Measurements from ENCODE around the gene RABGAP1L.
"Not testable (repeated sequence)": the region's sequence is repeated elsewhere in the genome, so short reads cannot be mapped to it uniquely, and the experiment has no call there.

RABGAP1L gene

DNA sequence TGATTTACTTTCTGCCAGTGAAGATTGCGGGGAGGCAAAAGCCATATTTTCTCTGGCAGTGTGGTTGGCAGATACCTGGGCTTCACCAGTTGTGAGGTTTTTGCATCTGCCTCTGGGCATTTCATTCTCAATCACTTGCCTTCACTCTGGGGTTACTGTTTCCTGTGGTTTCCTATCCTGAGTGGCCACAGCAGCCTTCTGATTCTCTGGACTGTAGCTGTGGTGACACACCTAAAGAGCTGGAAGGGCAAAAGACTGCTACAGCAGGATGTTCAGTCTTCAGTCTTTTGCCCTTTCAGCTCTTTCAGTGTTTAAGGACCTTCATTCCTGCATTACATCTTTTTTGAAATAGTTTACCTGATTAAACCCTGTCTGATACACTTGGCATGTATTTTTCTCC is 237.9 kb downstream of the RABGAP1L start:
- no peak for DNase-seq

DNA sequence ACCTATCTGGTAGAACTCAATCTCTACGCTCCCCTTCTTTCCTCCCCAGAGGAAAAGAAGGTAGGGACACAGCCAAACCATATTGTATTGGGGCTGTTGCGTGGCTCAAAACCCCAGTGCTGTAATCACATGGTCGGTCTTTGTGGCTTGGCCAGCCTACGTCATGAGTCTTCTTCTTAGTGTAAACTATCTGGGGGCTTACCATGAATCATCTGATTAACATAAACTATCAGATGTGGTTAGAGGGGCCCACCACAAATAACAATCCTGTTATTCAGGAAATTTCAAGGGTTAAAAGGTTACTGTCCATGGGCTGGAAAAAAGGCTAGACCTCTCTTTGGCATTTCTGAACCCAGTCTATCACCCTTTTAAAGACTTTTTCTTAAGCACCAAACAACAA is 238.9 kb downstream of the RABGAP1L start:
- DNase-seq = no peak

DNA sequence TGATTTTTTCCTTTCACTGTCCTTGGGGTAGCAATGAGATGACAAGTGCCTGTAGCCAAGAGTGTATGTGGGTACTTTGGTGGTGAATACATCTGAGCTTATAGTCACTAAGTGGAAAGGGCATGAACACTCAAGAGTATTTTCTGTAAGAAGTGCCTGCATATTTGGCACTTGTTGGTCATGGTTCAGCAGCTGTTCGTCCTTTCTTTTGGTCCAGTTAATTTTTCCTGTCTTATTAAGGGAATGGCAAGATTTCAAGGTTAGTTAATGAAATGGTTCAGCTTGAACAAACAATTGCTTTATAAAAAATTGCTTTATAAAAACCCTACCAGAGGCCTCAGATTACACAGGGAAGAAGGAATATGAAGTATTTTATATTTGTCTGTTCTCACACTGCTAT is 239.9 kb downstream of the RABGAP1L start:
- DNase-seq = no peak

DNA sequence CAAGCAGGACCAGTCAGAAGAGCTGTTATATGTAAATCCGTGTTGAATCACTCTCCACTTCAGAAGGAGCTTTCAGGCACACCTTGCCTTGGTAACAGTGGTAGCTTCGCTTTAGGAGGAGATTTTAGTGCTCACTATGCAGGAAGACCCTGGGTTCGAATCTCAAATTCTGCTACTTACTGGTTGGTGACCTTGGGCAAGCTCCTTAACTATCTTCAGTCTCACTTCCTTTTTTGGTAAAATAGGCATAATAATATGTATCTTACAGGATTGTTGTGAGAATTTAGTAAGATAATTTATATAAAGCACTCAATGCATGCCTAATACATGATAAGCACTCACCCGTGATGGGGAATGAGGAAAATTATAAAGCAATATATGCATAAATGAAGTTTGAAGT is 241.8 kb downstream of the RABGAP1L start:
- DNase-seq = no peak

DNA sequence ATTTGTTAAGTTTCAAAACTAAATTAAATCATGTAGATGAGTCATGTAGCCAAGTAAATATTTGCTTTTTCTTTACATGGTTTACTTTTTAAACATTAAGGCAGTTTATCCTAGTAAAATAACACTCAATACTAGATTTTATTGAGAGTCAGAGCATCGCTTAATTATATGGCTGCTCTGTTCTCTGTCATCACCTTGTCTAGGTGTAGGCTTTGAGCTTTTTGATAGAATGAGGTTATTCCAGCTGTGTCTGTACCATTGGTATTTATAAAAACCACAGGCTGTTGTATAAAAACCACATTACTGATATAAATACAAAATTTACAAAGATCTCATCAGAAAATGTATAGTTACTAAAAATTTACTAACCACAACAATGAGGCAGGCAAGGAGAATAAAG is 245.9 kb downstream of the RABGAP1L start:
- no peak for DNase-seq

DNA sequence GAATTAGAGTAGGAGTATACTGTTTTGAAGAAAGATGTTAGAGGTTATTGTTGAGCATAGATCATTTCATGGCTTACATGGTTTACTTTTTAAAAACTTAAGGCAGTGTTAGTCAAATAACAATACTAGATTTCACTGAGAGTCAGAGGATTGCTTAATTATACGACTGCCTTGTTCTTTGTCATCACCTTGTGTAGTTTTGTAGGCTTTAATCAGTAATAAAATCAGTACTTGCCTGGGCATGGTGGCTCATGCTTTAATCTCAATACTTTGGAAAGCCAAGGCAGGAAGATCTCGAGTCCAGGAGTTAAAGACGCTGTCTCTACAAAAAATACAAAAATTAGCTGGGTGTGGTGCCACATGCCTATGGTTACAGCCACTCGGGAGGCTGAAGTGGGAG is 247.1 kb downstream of the RABGAP1L start:
- DNase-seq = no peak

DNA sequence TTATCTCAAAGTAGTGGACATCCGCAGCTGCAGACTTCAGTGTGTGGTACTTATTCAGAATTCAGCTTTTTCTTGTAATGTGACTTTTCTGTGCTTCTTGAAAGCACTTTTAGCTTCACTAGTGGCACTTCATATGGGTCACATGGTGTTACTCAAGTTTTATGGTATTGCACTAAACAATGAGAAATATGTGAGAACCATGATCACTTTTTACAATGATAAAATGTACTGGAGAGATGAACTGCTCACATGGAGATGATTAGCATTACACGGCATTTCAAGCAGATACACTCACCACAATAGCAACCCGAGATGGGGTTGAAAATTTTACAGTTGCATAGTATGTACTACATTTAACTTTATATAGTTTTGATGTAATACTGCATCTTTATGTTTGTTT is 248.3 kb downstream of the RABGAP1L start:
- DNase-seq = no peak

DNA sequence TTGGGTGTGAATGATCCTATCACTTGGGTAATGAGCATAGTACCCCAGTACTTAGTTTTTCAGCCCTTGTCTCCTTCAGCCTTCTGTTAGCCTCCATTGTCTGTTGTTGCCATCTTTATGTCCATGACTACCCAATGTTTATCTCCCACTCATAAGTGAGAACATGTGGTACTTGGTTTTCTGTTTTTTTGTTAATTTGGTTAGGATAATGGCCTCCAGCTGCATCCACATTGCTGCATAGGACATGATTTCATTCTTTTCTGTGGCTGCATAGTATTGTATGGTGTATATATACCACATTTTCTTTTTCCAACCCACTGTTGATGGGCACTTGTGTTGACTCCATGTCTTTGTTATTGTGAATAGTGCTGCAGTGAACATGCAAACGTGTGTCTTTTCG is 248.8 kb downstream of the RABGAP1L start:
- no peak for DNase-seq

DNA sequence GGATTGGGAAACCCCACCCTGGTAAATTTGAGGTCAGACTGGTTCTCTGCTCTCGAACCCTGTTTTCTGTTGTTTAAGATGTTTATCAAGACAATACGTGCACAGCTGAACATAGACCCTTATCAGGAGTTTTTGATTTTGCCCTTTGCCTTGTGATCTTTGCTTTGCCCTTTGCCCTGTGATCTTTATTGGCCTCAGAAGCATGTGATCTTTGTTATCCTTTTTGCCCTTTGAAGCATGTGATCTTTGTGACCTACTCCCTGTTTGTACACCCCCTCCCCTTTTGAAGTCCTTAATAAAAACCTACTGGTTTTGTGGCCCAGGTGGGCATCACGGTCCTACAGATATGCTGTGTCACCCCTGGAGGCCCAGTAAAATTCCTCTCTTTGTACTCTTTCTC is 250.5 kb downstream of the RABGAP1L start:
- not testable (repeated sequence) for DNase-seq

DNA sequence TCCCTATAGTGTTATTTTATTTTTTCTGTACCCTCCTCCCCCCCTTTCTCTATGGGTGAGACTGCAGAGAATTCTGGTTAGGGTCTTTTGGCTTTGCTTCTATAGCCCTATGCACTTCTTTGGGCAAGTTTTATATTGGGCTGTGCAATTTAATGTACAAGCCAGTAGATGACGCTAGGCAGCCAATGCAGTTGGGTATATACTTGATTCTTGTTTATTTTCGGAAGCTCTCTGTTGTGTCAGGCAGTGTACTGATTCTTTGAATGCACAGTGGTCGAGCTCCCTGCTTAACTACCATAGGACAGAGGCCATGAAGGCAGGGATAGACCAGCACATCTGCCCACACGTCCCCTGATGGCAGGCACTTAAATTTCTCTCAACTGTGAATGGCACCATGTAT is 254.3 kb downstream of the RABGAP1L start:
- no peak for DNase-seq

DNA sequence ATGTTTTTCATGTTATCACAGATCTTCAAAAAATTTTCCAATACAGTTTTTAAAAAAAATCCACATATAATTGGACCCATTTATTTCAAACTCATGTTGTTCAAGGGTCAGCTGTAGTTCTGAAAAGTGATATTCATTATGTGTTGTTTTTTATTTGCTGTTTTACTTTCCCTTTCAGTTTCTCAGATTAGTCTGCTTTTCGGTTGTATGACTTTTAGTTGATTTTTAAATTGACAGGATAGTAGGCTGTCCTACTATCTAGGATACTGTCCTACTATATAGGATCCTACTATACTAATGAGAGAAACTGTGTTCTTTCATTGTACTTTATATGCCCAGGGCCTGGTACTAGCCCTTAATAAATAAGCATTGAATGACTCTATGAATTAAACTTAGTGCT is 254.9 kb downstream of the RABGAP1L start:
- DNase-seq = no peak

DNA sequence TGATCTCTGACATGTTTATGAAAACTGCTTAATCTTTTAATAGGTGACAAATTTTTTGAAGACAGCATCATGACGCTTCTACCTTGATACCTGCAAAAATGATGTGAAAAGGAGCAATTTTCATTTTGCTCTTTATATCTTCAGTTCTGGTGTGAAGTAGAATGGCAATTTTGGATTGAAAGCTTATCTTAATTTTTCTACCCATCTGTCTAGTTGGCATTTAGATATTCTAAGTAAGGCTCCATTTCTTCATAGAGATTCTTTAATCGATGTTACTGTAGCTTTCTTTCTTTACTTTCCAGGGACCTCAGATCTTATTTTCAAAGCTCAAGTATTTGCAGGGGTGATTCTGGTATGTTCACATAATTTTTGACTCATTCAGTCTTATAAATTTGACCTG is 256.2 kb downstream of the RABGAP1L start:
- DNase-seq = no peak

DNA sequence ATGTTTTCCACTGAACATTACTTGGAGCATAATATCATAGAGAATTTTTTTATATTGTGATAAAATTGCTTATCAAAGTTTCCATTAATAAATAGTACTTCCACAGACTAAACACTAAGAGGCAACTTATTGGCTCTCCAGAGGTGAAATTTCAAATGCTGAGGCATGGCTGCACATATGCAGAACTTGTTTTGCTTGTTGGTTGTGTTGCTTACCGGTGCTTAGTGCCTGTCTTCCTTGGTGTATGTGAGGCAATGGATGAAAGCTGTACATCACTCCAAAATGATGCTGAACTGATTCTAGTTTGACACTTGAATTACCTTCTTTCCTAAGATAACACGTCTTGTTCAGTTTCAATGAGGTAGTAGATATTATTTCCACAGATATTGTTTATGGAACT is 258.6 kb downstream of the RABGAP1L start:
- DNase-seq = no peak

DNA sequence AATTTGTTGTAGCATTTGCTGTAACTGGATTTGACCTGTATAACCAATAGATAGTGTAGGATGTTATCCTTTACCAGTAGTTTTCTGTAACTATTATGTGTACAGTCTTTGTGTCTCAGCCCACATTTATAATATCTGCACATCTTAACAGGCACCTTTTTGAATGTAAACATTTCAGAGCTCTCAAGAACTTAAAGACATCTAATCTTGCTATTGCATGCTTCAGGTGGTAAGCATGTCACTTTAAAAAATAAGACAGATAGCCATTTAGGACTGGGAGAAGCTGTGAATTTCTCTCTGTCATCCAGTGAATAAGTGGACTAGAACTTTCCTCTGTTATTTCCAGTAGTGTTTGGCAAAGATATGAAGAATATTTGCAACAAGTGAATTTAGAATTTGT is 265.8 kb downstream of the RABGAP1L start:
- no peak for DNase-seq

DNA sequence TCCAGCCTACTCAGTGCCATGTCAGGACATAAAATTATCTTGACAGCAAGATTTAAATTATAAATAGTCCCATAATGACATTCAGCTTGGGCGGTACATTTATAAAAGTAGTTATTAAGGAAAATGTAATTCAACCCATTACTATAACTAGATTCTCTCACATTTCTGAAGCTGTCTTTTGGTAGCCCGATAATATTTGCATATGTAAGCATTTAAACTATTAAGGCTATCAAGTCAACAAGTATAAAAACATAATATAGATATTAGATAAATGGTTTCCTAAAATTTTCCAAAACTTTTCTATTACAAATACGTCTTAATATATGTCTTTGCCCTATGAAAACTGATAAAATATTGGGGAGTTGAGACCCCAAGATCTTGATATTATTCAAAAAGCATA is 266.8 kb downstream of the RABGAP1L start:
- DNase-seq = no peak

DNA sequence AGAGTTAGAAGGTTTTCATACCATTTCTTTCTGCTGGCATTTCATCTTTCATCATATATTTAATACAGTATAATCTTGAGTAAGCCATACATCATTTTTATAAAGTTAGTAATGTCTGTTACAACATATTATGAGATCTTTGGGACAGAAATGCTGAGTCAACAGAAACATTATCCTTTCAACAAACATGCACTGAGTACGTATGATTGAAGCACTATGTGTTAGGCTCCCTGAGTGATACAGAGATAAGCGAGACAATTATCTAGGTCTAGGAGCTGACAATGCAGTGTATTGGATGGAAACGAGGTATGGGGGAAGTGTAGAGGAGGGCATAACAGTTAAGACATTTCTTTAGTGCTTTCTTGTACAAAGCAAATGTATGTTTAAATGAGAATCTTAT is 268.7 kb downstream of the RABGAP1L start:
- DNase-seq = no peak

DNA sequence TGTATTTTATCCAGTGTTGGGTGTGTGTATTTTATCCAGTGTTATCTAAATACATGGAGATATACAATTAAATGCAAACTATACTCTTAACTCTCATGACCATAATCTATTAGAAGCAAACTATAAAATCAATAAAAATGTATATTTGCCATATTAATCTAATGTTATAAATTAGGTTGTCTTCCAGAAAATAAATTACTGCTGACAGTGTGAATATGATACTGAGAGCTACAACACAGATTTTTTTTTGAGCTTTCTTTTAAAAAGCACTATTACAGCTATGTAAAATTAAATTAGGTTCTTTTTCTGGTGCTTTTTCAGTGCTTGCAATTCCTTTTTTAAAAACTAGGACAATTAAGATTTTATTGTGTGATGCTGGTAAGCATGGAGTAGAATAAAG is 269.4 kb downstream of the RABGAP1L start:
- DNase-seq = no peak

DNA sequence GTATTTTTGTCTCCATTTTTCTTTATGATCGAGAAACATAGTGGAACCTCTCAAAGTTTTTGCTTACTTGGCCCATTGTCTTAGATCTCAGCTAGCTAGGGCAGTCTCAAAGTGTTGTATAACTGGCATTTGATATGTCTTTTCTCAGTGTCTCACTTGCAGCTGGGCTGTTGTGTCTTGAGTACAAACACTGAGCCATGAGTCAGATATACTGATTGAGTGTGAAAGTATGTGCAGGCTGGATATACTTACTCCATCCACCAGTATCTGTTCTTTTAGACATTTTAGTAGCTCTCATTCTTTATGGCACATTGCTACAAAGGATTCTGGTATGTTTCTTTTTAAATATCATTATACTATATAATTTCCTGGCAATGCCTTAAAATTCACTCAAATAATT is 274.1 kb downstream of the RABGAP1L start:
- no peak for DNase-seq

DNA sequence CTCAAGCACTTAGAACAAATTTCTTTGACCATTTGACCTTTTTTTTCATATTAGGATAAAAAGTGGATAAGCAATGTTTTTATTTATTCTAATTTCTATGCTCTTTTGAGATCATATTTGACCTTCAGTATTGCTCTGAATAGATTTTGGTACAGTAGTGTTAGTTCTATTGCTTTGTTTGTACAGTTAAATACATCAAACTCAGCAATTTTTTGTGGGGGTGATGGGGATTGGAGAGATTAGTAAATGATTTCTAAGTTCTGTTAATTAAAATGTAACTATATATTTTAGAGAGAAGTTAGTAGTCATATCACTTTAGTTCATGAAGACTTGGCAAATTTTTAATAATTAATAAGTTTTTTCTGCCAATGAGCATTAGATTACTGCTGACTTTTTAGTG is 286.0 kb downstream of the RABGAP1L start:
- no peak for DNase-seq

DNA sequence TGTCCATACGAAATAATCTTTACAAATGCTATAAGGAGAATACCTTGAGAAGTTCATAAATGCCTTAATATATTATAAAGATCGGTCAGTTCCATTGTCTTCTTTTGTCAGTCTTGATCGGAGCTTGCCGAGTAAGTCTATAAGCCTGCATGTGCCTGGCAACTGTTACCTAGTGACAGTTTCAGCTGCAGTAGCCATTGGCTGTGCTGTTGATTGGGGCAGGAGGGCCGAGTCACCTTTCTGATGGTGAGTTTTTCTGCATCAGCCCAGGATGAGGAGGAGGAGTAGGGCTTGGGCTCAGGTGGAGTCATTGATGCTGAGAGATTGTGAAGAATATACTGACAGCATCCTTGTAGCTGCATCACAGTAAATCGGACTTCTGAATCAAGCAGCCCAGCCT is 286.5 kb downstream of the RABGAP1L start:
- no peak for DNase-seq

DNA sequence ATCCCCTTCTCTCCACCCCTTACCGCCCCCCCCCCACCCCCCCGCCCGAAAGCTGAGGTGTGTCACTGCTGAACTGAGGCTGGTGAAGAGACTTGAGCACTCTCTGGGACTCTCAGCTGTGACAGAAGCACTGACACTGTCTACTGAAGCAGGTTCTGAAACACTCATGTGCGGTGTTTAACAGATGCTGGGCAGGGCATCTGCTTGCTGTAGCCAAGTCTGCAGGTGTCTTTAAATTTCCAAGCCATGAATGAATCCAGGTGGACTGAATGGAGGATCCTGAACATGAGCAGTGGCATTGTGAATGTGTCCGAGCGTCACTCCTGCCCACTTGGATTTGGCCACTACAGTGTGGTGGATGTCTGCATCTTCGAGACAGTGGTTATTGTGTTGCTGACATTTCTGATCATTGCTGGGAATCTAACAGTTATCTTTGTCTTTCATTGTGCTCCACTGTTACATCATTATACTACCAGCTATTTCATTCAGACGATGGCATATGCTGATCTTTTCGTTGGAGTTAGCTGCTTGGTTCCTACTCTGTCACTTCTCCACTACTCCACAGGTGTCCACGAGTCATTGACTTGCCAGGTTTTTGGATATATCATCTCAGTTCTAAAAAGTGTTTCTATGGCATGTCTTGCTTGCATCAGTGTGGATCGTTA is 288.7 kb downstream of the RABGAP1L start, which contains the start of gene GPR52:
GPR52 (plus strand) TSS at position 99 of the 665 bp plus-strand sequence; CDS start at position 247, 148 bp downstream.
- no peak for DNase-seq

DNA sequence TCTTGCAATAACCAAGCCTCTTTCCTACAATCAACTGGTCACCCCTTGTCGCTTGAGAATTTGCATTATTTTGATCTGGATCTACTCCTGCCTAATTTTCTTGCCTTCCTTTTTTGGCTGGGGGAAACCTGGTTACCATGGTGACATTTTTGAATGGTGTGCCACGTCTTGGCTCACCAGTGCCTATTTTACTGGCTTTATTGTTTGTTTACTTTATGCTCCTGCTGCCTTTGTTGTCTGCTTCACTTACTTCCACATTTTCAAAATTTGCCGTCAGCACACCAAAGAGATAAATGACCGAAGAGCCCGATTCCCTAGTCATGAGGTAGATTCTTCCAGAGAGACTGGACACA is 289.2 kb downstream of the RABGAP1L start:
- DNase-seq = no peak

DNA sequence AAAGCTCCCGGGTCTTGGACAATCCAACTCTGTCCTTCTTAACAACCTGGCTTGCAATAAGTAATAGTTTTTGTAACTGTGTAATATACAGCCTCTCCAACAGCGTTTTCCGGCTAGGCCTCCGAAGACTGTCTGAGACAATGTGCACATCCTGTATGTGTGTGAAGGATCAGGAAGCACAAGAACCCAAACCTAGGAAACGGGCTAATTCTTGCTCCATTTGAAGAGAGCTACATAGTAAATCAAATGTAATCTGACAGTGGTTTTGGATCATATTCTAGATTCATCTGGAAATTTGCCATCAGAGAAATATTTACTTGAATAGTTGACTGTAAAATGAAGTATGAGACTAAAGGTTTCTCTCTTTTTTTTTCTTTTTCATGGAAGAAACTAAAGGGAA is 289.7 kb downstream of the RABGAP1L start:
- no peak for DNase-seq

DNA sequence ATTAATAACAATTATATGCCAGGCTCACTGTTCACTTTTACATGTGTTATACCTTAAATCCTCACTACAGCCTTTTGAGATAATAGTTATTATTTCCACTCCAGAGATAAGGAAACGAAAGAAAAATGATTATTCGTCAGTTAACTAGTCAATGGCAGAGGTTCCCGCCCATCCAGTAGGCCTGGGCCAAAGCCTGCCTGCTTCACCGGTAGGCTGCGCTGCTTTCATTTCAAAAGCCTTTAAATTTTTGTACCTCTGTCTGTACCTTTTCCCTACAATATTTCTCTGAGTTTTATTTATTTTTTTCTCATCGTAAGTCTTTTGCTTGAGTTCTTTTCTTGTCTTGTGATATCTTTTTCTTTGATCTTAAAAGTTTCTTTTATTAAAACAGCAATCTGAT is 292.1 kb downstream of the RABGAP1L start:
- no peak for DNase-seq

DNA sequence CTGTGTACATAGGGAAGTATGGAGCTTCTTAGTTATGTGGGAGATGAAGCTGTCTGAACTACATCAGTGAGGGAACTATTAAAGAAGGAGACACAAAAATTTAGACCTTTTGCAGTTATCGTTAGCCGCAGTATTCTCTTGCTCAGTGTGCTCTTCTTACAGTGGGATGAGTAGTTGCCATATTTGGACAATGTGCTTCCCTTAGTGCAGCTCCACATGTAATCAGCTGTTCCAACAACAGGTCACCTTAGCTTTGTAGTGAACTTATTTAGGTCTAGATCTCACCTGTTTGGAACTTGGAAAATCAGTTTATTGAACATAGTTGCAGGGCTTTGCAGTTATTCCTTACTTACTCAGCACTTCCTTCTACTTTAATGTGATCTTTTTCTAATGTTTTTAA is 306.5 kb downstream of the RABGAP1L start:
- DNase-seq = no peak

DNA sequence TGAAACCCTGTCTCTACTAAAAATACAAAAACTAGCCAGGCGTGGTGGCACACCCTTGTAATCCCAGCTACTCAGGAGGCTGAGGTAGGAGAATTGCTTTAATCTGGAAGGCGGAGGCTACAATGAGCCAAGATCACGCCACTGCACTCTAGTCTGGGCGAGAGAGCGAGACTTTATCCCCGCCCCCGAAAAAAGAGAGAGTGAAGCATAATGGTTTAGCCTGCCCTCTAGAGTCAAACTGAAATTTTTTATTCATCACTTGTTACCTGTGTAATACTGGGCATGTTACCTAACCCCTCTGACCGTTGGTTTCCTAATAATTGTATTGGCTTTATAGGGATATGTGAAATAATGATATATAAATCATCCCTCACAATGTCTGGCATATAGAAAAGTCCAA is 307.3 kb downstream of the RABGAP1L start:
- DNase-seq = no peak

All from activated CD4-positive, alpha-beta T cell treated with anti-CD3 and anti-CD28 coated beads for 4 hours (primary cell).